Astrocyte of the cerebellum (primary cell): ENCODE measurements around the gene ASMTL.

ENCODE experiments used
- DNase-seq: peaks from one replicate; pipeline ENCODE4 v3.0.0-alpha.2; 2011; ENCODE audit warnings: low read depth
- H3K4me3 ChIP-seq: 2 replicates; pipeline ENCODE4 v1.5.1; 2011; ENCODE audit warnings: mild to moderate bottlenecking, low read depth, low read length, moderate library complexity
- in situ Hi-C: cut with HindIII; loops from 2 replicates; pipeline ENCODE4 v1.10.0; 2017; ENCODE audit warnings: low sequenced_read_pairs
- TF ChIP-seq, protein P1 (sequence below): IDR thresholded peaks from 2 replicates; pipeline ENCODE4 v1.5.1; 2012; ENCODE audit warnings: low read length, low read depth, moderate library complexity, mild to moderate bottlenecking; ENCODE audit errors: missing control alignments

The ASMTL gene

DNA sequence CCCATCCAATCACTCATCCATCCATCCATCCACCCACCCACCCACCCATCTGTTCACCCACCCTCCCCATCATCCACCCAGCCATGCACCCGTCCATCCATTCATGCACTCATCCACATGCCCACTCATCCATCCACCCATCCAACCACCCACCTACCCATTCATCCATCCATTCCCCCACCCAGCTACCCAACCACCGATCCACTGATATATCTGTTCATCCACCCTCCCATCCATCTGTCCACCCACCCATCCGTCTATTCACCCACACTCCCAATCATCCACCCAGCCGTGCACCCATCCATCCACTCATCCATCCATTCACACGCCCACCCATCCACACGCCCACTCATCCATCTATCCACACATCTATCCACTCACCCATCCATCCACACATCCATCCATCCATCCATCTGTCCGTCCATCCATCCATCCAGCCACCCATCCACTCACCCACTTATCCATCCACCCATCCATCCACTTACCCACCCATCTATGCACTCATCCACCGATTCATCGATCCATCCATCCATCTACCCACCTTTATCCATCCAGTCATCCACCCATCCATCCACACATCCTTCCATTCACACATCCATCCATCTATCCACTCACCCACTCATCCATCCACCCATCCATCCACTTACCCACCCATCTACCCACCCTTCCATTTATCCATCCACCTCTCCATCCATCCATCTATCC lies 28.4 kb downstream of the ASMTL start:
- TF ChIP-seq, protein P1, sequence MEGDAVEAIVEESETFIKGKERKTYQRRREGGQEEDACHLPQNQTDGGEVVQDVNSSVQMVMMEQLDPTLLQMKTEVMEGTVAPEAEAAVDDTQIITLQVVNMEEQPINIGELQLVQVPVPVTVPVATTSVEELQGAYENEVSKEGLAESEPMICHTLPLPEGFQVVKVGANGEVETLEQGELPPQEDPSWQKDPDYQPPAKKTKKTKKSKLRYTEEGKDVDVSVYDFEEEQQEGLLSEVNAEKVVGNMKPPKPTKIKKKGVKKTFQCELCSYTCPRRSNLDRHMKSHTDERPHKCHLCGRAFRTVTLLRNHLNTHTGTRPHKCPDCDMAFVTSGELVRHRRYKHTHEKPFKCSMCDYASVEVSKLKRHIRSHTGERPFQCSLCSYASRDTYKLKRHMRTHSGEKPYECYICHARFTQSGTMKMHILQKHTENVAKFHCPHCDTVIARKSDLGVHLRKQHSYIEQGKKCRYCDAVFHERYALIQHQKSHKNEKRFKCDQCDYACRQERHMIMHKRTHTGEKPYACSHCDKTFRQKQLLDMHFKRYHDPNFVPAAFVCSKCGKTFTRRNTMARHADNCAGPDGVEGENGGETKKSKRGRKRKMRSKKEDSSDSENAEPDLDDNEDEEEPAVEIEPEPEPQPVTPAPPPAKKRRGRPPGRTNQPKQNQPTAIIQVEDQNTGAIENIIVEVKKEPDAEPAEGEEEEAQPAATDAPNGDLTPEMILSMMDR, result no peak
- in situ Hi-C loops, result no loop called here
- no peak overlapping the region for H3K4me3 ChIP-seq
- no peak for DNase-seq

DNA sequence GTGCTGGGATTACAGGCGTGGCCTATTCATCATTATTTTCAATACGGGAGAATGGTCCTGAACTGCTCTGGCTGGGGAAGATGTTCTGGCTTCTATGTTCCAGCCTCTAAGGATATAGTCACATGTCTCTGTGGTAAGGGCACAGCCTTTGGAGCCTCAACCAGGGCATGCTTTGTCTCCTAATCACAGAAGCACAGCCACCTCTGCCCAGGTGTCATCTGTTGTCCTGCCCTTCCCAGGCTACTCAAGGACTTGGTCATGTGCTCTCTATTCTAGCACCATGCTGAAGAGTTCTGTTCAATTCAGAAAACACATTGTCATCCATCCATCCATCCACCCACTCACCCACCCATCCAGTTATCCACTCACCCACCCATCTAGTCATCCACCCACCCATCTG lies 29.5 kb downstream of the ASMTL start:
- in situ Hi-C loops, result no loop called here
- DNase-seq, result no peak
- TF ChIP-seq, protein P1, result no peak
- H3K4me3 ChIP-seq, result no peak overlapping the region

DNA sequence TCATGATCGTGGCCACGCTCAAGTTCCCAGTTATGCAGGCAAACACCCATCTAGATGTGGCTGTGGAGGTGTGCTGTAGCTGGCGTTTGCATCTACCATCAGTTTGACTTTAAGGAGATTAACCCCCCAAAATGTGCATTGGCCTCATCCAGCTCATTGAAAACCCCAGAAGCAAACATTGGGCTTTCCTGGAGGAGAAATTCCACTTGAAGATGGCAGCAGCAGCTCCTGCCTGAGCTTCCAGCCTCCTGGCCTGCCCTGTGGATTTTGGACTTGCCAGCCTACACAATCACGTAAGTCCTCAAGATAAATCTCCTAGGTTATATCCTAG lies 30.6 kb downstream of the ASMTL start:
- DNase-seq, result no peak
- TF ChIP-seq, protein P1, result no peak
- in situ Hi-C loops, result no loop called here
- no peak overlapping the region for H3K4me3 ChIP-seq

DNA sequence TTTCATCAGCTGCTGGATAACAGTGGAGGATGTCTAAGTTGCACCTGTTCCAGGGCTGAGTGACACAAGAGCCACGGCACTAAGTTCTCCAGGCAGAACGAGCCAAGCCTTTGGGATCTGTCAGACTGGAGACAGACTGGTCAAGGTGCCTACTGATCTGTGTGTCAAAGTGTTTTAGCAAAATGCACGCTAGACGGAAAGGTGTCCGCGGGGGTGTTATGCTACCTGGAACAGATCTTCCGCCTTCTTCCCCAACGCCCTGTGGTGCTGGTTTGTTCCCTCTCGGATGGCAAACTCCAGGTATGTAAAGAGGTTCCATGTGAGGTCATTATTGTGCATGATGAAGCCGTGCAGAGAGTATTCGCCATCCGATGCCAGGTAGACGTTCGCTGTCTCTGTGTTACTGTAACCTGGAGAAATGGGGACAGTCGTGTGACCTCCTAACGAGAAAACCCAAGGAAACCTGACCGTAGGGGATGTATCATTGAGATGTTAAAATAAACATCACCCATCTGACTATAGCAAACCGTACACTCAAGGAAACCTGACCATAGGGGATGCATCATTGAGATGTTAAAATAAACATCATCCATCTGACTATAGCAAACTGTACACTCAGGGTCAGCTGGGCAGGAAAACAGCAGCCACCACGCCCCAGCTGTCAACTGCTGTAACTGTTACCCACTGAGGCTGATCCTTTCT lies 31.1 kb downstream of the ASMTL start:
- DNase-seq, result no peak
- no peak overlapping the region for H3K4me3 ChIP-seq
- in situ Hi-C loops, result no loop called here
- TF ChIP-seq, protein P1, result no peak

DNA sequence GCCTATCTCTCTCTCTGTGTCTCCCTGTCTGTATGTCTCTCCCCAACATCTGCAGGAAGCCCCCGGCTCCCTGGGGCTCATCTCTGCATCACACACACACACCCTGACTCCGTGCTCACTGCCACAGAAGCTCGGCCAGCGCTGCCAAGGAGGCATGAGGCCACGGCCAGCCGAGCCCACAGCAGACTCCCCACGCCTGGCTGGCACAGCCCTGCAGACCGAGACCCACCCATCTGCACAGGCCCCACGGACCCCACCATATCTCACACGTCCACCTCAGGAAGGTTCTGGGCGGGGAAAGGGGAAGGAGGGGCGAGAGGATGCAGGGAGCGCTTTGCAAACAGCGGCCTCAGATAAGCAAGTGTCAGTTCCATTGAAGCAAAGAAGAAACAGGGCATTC lies 32.3 kb downstream of the ASMTL start:
- no peak for DNase-seq
- H3K4me3 ChIP-seq, result no peak overlapping the region
- TF ChIP-seq, protein P1, result no peak
- in situ Hi-C loops, result no loop called here

DNA sequence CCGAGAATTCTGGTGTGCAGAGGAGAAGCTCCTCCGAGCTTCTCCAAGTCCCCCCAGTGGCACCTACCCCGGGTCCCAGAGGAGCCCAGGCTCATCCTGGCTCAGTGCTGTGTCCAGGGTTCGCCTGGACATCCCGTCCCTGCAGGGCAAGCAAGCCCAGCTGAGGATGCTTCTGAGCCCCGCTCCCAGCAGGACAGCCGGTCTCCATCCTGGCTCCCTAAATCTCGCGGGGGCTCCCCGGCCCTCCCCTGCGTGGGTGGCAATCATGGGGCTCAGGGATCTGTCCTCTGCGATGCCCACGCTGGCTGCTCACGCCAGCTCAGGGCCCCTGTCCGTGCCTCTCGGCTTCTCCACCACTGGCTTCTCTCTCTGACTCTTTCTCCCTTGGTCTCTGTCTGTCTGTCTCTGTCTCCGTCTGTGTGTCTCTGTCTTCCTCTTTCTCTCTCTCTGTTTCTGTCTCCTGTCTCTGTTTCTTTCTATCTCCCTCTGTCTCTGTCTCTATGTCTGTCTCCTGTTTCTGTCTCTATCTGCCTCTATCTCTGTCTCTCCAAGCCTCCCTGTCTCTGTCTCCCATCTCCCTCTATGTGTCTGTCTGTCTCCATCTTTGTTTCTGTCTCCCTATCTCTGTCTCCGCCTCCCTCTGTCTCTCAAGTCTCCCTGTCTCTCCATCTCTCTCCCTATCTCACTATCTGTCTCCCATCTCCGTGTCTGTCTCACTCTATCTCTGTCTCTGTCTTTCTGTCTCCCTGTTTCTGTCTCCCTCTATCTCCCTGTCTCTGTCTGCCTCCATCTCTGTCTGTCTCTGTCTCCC lies 33.0 kb downstream of the ASMTL start:
- TF ChIP-seq, protein P1, result no peak
- no peak for DNase-seq
- in situ Hi-C loops, result no loop called here
- no peak overlapping the region for H3K4me3 ChIP-seq
